Measurements from ENCODE around the gene RADIL. TPM values are rescaled to one million over a fixed set of nuclear protein-coding genes. Genes with fewer than 3 reads are reported as not detected.
A peak's percentile ranks its signal among the peaks of the same experiment; 100 is the strongest.

RADIL gene
- total and polyA plus RNA-seq, 2 of the 13 experiments (the other 11 are each of a cell fraction or from before 2014, with no cell fraction given) = 0.05 to 0.09 TPM

- TF ChIP-seq MTERF4 (CRISPR knock-in tag; IDR thresholded peaks at IDR 0.05) (peak; percentile 31; the same call in 1 of the 2 replicates), ZGPAT (CRISPR knock-in tag; IDR thresholded peaks at IDR 0.05) (peak; percentile 89), ZNF343 (CRISPR knock-in tag; IDR thresholded peaks at IDR 0.05) (0 out of 2 replicates have a peak, but pooled peaks have one; percentile 13), ZNF784 (CRISPR knock-in tag; IDR thresholded peaks at IDR 0.05; ENCODE audit: borderline replicate concordance) (peak; percentile 49; the same call in 1 of the 2 replicates), PBX3 (CRISPR knock-in tag; IDR thresholded peaks at IDR 0.05; ENCODE audit: borderline replicate concordance) (peak; percentile 79; the same call in 1 of the 2 replicates), NONO (IDR thresholded peaks at IDR 0.05) (no peak), NONO (CRISPR knock-in tag; conservative IDR thresholded peaks at IDR 0.05) (peak; percentile 89), ZNF17 (CRISPR knock-in tag; IDR thresholded peaks at IDR 0.05) (no peak), ZMYM2 (CRISPR knock-in tag; IDR thresholded peaks at IDR 0.05) (no peak), ZNF383 (CRISPR knock-in tag; IDR thresholded peaks at IDR 0.05; ENCODE audit: borderline replicate concordance) (no peak), NAIF1 (CRISPR knock-in tag; IDR thresholded peaks at IDR 0.05; ENCODE audit: borderline replicate concordance) (peak; percentile 58; the same call in 1 of the 2 replicates), FOXJ3 (CRISPR knock-in tag; IDR thresholded peaks at IDR 0.05; ENCODE audit: borderline replicate concordance) (no peak; the same call in 1 of the 2 replicates), SNAPC5 (CRISPR knock-in tag; IDR thresholded peaks at IDR 0.05; ENCODE audit: borderline replicate concordance) (0 out of 2 replicates have a peak, but pooled peaks have one; percentile 30), KDM5B (CRISPR knock-in tag; IDR thresholded peaks at IDR 0.05; ENCODE audit: borderline replicate concordance) (peak; percentile 52; the same call in 1 of the 2 replicates), PCBP1 (IDR thresholded peaks at IDR 0.05; ENCODE audit: borderline replicate concordance, low read depth, low read length) (peak; percentile 38; the same call in 1 of the 2 replicates), ZFP62 (CRISPR knock-in tag; IDR thresholded peaks at IDR 0.05) (no peak), ZNF766 (CRISPR knock-in tag; IDR thresholded peaks at IDR 0.05; ENCODE audit: borderline replicate concordance) (no peak; the same call in 1 of the 2 replicates), TFDP1 (CRISPR knock-in tag; IDR thresholded peaks at IDR 0.05; ENCODE audit: borderline replicate concordance) (0 out of 2 replicates have a peak, but pooled peaks have one; percentile 12), HBP1 (CRISPR knock-in tag; IDR thresholded peaks at IDR 0.05; ENCODE audit: low read depth) (peak; percentile 97), ZNF333 (CRISPR knock-in tag; IDR thresholded peaks at IDR 0.05; ENCODE audit: borderline replicate concordance) (peak; percentile 50; the same call in 1 of the 2 replicates), YEATS4 (CRISPR knock-in tag; IDR thresholded peaks at IDR 0.05; ENCODE audit: borderline replicate concordance) (peak; percentile 75)
Observed at GRCh38 chr7:4775250-4775847, 108.2 kb downstream of the RADIL start, which contains the start of gene AP5Z1 (continued).
